HEK293 (cell line): ENCODE measurements around the gene MCRIP1.

Experiments used
- AEBP2 ChIP-seq: fragments of 450-650 bp; formaldehyde crosslinking; IDR thresholded peaks from 2 replicates; pipeline ENCODE4 v1.5.1; 2016; ENCODE audit warnings: missing biosample characterization, missing genetic modification characterization, borderline replicate concordance
- GLIS1 ChIP-seq: fragments of 450-650 bp; formaldehyde crosslinking; IDR thresholded peaks from 2 replicates; pipeline ENCODE4 v1.5.1; 2016; ENCODE audit warnings: missing biosample characterization, missing genetic modification characterization
- MEIS1 ChIP-seq: sonication (generic); formaldehyde crosslinking; IDR thresholded peaks from 2 replicates; pipeline ENCODE4 v1.8.1; 2022; ENCODE audit warnings: missing genetic modification reagents, mild to moderate bottlenecking, borderline replicate concordance
- REST ChIP-seq: fragments of 450-650 bp; formaldehyde crosslinking; IDR thresholded peaks from 2 replicates; pipeline ENCODE4 v1.5.1; 2016; ENCODE audit warnings: missing biosample characterization, missing genetic modification characterization
- ZBTB48 ChIP-seq: fragments of 450-650 bp; formaldehyde crosslinking; IDR thresholded peaks from 2 replicates; pipeline ENCODE4 v1.5.1; 2016; ENCODE audit warnings: missing biosample characterization, missing genetic modification characterization
- ZBTB49 ChIP-seq: fragments of 450-650 bp; formaldehyde crosslinking; IDR thresholded peaks from 2 replicates; pipeline ENCODE4 v1.5.1; 2016; ENCODE audit warnings: missing biosample characterization, missing genetic modification characterization, low read depth
- ZNF169 ChIP-seq: fragments of 450-650 bp; formaldehyde crosslinking; IDR thresholded peaks from 2 replicates; pipeline ENCODE4 v1.5.1; 2016; ENCODE audit warnings: missing biosample characterization, missing genetic modification characterization
- ZNF175 ChIP-seq: fragments of 450-650 bp; formaldehyde crosslinking; IDR thresholded peaks from 2 replicates; pipeline ENCODE4 v1.5.1; 2016; ENCODE audit warnings: missing biosample characterization, missing genetic modification characterization
- ZNF211 ChIP-seq: fragments of 450-650 bp; formaldehyde crosslinking; IDR thresholded peaks from 2 replicates; pipeline ENCODE4 v1.5.1; 2016; ENCODE audit warnings: low read depth, missing biosample characterization, missing genetic modification characterization
- ZNF280C ChIP-seq: fragments of 450-650 bp; formaldehyde crosslinking; IDR thresholded peaks from 2 replicates; pipeline ENCODE4 v1.5.1; 2016; ENCODE audit warnings: missing biosample characterization, missing genetic modification characterization
- ZNF37A ChIP-seq: fragments of 450-650 bp; IDR thresholded peaks from 2 replicates; pipeline ENCODE4 v1.5.1; 2018; ENCODE audit warnings: missing biosample characterization, missing genetic modification characterization
- ZNF488 ChIP-seq: fragments of 450-650 bp; formaldehyde crosslinking; IDR thresholded peaks from 2 replicates; pipeline ENCODE4 v1.5.1; 2016; ENCODE audit warnings: missing biosample characterization, missing genetic modification characterization
- ZNF555 ChIP-seq: fragments of 450-650 bp; formaldehyde crosslinking; conservative IDR thresholded peaks from 2 replicates; pipeline ENCODE4 v1.5.1; 2017; ENCODE audit warnings: missing biosample characterization, mild to moderate bottlenecking, missing genetic modification characterization, inconsistent platforms
- ZNF560 ChIP-seq: fragments of 450-650 bp; formaldehyde crosslinking; IDR thresholded peaks from 2 replicates; pipeline ENCODE4 v1.5.1; 2017; ENCODE audit warnings: missing biosample characterization, missing genetic modification characterization, borderline replicate concordance
- ZNF639 ChIP-seq: fragments of 450-650 bp; formaldehyde crosslinking; IDR thresholded peaks from 2 replicates; pipeline ENCODE4 v1.5.1; 2016; ENCODE audit warnings: missing biosample characterization, missing genetic modification characterization
- ZNF837 ChIP-seq: fragments of 450-650 bp; formaldehyde crosslinking; IDR thresholded peaks from 2 replicates; pipeline ENCODE4 v1.5.1; 2016; ENCODE audit warnings: missing biosample characterization, missing genetic modification characterization
- ZSCAN5A ChIP-seq: fragments of 450-650 bp; formaldehyde crosslinking; IDR thresholded peaks from 2 replicates; pipeline ENCODE4 v1.5.1; 2016; ENCODE audit warnings: missing biosample characterization, missing genetic modification characterization
- TF ChIP-seq, protein P1 (sequence below): fragments of 450-650 bp; formaldehyde crosslinking; IDR thresholded peaks from 2 replicates; pipeline ENCODE4; 2016; ENCODE audit warnings: missing biosample characterization, missing genetic modification characterization
- TF ChIP-seq, protein P2 (sequence below): fragments of 450-650 bp; formaldehyde crosslinking; IDR thresholded peaks from 2 replicates; pipeline ENCODE4 v1.5.1; 2016; ENCODE audit warnings: missing biosample characterization, missing genetic modification characterization

The MCRIP1 gene

DNA sequence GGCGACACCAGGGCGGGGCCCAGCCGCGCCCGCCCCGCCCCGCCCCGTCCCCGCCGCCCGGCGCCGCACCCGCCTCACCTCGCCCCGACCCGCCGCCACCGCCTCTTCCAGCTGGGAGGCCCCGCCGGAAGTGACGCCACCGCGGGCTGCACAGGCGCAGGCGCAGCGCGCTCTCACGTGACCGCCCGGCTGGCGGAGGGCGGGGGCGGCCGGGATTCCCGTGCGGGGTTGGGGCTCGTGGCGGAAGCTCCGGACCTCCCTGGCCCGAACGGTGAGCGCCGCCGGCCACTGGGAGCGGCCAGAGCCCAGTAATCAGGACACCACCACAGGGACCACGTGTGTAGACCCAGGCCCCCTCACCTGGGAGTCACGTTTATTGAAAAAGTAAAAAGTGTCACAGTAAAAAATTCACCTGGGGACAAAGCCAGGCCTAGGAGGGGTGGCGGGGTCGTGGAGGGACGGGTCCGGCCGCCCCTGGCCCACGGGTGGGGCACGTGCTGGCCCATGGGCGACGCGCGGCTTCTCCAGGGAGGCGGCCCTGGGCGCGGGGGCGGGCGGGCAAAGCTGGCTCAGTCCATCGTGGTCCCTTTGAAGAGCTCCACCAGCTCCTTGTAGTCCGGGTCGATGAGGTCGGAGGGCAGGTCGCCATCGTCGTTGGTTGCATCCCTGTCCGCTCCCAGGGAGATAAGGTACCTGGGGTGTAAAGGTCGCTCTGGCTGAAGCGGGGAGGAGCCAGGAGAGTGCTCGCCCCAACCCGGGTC lies at the start of gene MCRIP1 (continued):
- TF ChIP-seq ZNF488 (tag by site-specific recombination) (no peak), ZNF555 (tag by site-specific recombination) (no peak), REST (tag by site-specific recombination) (no peak), GLIS1 (tag by site-specific recombination) (no peak), ZBTB49 (tag by site-specific recombination) (no peak), MEIS1 (no peak), AEBP2 (tag by site-specific recombination) (no peak), ZNF560 (tag by site-specific recombination) (no peak), ZNF280C (tag by site-specific recombination) (no peak), ZNF837 (tag by site-specific recombination) (no peak), ZNF37A (no peak), ZNF639 (no peak), ZNF169 (no peak), ZNF211 (tag by site-specific recombination) (no peak), ZNF175 (no peak), ZBTB48 (tag by site-specific recombination) (no peak; the same call in 1 of the 2 replicates), ZSCAN5A (tag by site-specific recombination) (no peak)
- TF ChIP-seq, protein P1, sequence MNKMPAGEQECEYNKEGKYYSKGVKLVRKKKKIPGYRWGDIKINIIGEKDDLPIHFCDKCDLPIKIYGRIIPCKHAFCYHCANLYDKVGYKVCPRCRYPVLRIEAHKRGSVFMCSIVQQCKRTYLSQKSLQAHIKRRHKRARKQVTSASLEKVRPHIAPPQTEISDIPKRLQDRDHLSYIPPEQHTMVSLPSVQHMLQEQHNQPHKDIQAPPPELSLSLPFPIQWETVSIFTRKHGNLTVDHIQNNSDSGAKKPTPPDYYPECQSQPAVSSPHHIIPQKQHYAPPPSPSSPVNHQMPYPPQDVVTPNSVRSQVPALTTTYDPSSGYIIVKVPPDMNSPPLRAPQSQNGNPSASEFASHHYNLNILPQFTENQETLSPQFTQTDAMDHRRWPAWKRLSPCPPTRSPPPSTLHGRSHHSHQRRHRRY (tag by site-specific recombination), result no peak
- TF ChIP-seq, protein P2, sequence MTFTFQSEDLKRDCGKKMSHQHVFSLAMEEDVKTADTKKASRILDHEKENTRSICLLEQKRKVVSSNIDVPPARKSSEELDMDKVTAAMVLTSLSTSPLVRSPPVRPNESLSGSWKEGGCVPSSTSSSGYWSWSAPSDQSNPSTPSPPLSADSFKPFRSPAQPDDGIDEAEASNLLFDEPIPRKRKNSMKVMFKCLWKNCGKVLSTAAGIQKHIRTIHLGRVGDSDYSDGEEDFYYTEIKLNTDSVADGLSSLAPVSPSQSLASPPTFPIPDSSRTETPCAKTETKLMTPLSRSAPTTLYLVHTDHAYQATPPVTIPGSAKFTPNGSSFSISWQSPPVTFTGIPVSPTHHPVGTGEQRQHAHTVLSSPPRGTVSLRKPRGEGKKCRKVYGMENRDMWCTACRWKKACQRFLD, result no peak
